ENCODE results near the gene GPR160. TPM values are rescaled to one million over a fixed set of nuclear protein-coding genes. Genes with fewer than 3 reads are reported as not detected.

GPR160 gene
- total and polyA plus RNA-seq, 10 of the 15 experiments (the other 5 are each of a cell fraction or from before 2014, with no cell fraction given): 1.2 to 57.7 (median 30.9) TPM

DNA sequence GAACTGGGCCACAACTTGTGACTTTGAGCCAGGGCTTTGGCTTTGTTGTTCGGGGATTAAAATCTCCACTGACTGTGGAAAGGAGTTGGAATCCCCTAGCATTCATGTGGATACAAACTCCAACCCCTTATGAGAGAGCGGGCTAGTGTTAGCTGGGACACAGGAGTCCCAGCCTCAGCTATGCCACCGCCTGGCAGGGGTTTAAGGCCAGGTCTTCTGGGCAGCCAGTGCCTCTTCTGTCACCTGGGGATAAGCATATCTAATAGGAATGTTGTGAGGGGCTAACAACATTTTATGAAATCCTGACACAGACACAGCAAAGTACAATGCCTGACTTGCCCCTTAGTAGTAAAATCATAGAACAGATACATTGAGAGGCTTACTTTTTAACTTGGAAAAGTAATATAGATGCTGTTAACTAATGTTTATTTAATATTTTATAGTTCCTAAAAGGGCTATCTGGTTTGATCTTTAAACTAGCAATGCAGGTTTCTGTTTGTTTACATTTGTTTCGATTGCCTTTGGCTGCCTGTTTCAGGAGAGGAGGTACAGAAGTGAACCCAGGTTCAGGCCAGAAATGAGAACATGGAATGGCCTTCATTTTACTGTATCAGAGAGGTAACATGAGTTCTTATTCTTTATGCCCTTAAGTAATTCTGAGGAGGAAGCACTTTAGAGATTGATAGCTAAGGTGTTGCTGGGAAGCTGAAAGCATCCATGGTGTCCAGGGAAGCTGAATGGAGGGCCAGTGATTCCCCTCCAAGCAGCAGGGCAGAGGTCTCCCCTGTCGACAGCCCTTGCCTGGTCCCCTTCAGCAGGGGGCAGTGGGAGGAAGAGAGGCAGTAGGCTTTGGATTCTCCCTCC lies 8.7 kb downstream of the GPR160 start (continued):
- TF ChIP-seq, protein P1, sequence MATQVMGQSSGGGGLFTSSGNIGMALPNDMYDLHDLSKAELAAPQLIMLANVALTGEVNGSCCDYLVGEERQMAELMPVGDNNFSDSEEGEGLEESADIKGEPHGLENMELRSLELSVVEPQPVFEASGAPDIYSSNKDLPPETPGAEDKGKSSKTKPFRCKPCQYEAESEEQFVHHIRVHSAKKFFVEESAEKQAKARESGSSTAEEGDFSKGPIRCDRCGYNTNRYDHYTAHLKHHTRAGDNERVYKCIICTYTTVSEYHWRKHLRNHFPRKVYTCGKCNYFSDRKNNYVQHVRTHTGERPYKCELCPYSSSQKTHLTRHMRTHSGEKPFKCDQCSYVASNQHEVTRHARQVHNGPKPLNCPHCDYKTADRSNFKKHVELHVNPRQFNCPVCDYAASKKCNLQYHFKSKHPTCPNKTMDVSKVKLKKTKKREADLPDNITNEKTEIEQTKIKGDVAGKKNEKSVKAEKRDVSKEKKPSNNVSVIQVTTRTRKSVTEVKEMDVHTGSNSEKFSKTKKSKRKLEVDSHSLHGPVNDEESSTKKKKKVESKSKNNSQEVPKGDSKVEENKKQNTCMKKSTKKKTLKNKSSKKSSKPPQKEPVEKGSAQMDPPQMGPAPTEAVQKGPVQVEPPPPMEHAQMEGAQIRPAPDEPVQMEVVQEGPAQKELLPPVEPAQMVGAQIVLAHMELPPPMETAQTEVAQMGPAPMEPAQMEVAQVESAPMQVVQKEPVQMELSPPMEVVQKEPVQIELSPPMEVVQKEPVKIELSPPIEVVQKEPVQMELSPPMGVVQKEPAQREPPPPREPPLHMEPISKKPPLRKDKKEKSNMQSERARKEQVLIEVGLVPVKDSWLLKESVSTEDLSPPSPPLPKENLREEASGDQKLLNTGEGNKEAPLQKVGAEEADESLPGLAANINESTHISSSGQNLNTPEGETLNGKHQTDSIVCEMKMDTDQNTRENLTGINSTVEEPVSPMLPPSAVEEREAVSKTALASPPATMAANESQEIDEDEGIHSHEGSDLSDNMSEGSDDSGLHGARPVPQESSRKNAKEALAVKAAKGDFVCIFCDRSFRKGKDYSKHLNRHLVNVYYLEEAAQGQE (IDR thresholded peaks at IDR 0.05; ENCODE audit: low read depth, low read length): no peak
- TF ChIP-seq KAT2A (conservative IDR thresholded peaks at IDR 0.05; ENCODE audit: control insufficient read depth, low read depth, low read length): no peak
- TF ChIP-seq STAT1 (conservative IDR thresholded peaks at IDR 0.05): no peak
- TF ChIP-seq EGR1 (IDR thresholded peaks at IDR 0.05; ENCODE audit: borderline replicate concordance in 1 of 2, low read depth in 2 of 2, low read length in 2 of 2): no peak
- no peak for TF ChIP-seq NBN (IDR thresholded peaks at IDR 0.05)
- TF ChIP-seq STAT3 (IDR thresholded peaks at IDR 0.05; ENCODE audit: low read depth, low read length): no peak
- no peak for TF ChIP-seq ZNF207 (IDR thresholded peaks at IDR 0.05; ENCODE audit: borderline replicate concordance)
- no peak for TF ChIP-seq TARDBP (IDR thresholded peaks at IDR 0.05; ENCODE audit: borderline replicate concordance)
- no peak for TF ChIP-seq IRF4 (IDR thresholded peaks at IDR 0.05; ENCODE audit: low read depth, low read length)
- no peak for TF ChIP-seq NFIC (IDR thresholded peaks at IDR 0.05; ENCODE audit: low read depth, low read length)
- no peak for TF ChIP-seq MTA3 (IDR thresholded peaks at IDR 0.05; ENCODE audit: borderline replicate concordance, low read length)
- no peak for TF ChIP-seq MYB (IDR thresholded peaks at IDR 0.05; ENCODE audit: borderline replicate concordance, low read depth, low read length)
- no peak for TF ChIP-seq TCF12 (IDR thresholded peaks at IDR 0.05; ENCODE audit: low read depth, low read length)
- TF ChIP-seq POLR2AphosphoS5 (IDR thresholded peaks at IDR 0.05; ENCODE audit: low read length): no peak
- TF ChIP-seq NR2F1 (conservative IDR thresholded peaks at IDR 0.05): no peak
- TF ChIP-seq ZNF217 (IDR thresholded peaks at IDR 0.05): no peak
